Mucosa of descending colon (tissue), 3 donors: ENCODE data around the gene SOCS2. TPM values are rescaled to one million over a fixed set of nuclear protein-coding genes. Genes with fewer than 3 reads are reported as not detected.
A peak's percentile ranks its signal among the peaks of the same experiment; 100 is the strongest.

ENCODE experiments used
- ATAC-seq: fragments of 200-7000 bp; cut with Tn5 transposase; one replicate; pipeline ENCODE4 v1.9.1; 2020; ENCODE audit warnings: mild to moderate bottlenecking, moderate library complexity
- DNase-seq, 3 donors: peaks; one replicate each; pipeline ENCODE4 v3.0.0-alpha.2; 2020
- H3K36me3 ChIP-seq: fragments of 200-600 bp; one replicate; pipeline ENCODE4 v1.8.0; 2021; ENCODE audit warnings: low read depth, mild to moderate bottlenecking
- H3K4me1 ChIP-seq: fragments of 200-600 bp; one replicate; pipeline ENCODE4 v1.8.0; 2021; ENCODE audit warnings: low read depth, mild to moderate bottlenecking
- H3K4me3 ChIP-seq: fragments of 200-600 bp; one replicate; pipeline ENCODE4 v1.8.0; 2021; ENCODE audit warnings: mild to moderate bottlenecking
- H3K9me3 ChIP-seq: fragments of 200-600 bp; one replicate; pipeline ENCODE4 v1.8.0; 2021; ENCODE audit warnings: mild to moderate bottlenecking
- CTCF ChIP-seq: fragments of 200-600 bp; IDR thresholded peaks from one replicate; pipeline ENCODE4 v1.8.0; 2022; ENCODE audit warnings: antibody characterized with exemption, mild to moderate bottlenecking
- intact Hi-C, 2 donors: fragments of 100-400 bp; cut with DNase I in 1 of 2; cut with micrococcal nuclease in 1 of 2; formaldehyde crosslinking; loops; one replicate each; pipeline versions ENCODE4 v1.11.0 to v1.11.1; 2022; cut with DNase I, micrococcal nuclease
- total RNA-seq, 3 donors: library from RNA; stranded (reverse); fragmentation: NEBNext Ultra II Directional in 2 of 3; extraction: Animal tissue kit (Norgen Biotek cat#: 25700) in 2 of 3; gene quantifications; one replicate each; pipeline versions ENCODE4 v1.2.1 to v1.2.4, GENCODE V29; 2021 to 2023
- donor health status: DM: no; HTN: no; CAD: no; lungs with moderate emphysema.
- donor health status: DM: no; HTN: no; CAD: no.
- donor health status: DM: no; HTN: yes; CAD: no.

The SOCS2 gene
- total RNA-seq, 3 donors from 2014 or later: 23.3 to 40.7 (median 27.6) TPM

GRCh38 chr12:93573552-93574223 lies 1.2 kb downstream of the SOCS2 start:
- DNase-seq: peak in 2 of 3 donors; percentile 44 to 52
- TF ChIP-seq CTCF: no peak
- Histone ChIP-seq H3K4me1 (peaks cover 6% of the 10 kb centered on the region), H3K36me3 (no peaks in the 10 kb centered on the region), H3K9me3 (no peaks in the 10 kb centered on the region), H3K4me3 (peak overlapping the region; percentile 29)
- ATAC-seq: no peak
- intact Hi-C loops: loop anchor here (5.0 kb wide), 3 partner anchors 104 to 529 kb away; partner anchors contain the start of gene CRADD (in 1 of the 2)

GRCh38 chr12:93577222-93577621 lies 4.7 kb downstream of the SOCS2 start:
- Histone ChIP-seq H3K4me3 (no peak overlapping the region), H3K36me3 (no peaks in the 10 kb centered on the region), H3K4me1 (no peaks in the 10 kb centered on the region), H3K9me3 (no peaks in the 10 kb centered on the region)
- DNase-seq (no peak), ATAC-seq (no peak)
- TF ChIP-seq CTCF: no peak
- intact Hi-C loops: no loop called here

- intact Hi-C loops: no loop called here
- ATAC-seq: no peak
- no peaks in the 10 kb centered on the region for H3K4me1 ChIP-seq
- no peak overlapping the region for H3K4me3 ChIP-seq
- no peaks in the 10 kb centered on the region for H3K9me3 ChIP-seq
- DNase-seq: no peak
- no peak for TF ChIP-seq CTCF
- H3K36me3 ChIP-seq: no peaks in the 10 kb centered on the region
Measured at GRCh38 chr12:93578221-93578620, 5.7 kb downstream of the SOCS2 start.

- TF ChIP-seq CTCF: no peak
- no peaks in the 10 kb centered on the region for H3K9me3 ChIP-seq
- no peaks in the 10 kb centered on the region for H3K4me1 ChIP-seq
- intact Hi-C loops: no loop called here
- ATAC-seq (no peak), DNase-seq (no peak)
- H3K36me3 ChIP-seq: no peaks in the 10 kb centered on the region
- no peak overlapping the region for H3K4me3 ChIP-seq
Measured at GRCh38 chr12:93580682-93581081, 8.2 kb downstream of the SOCS2 start.

- ATAC-seq (no peak), DNase-seq (no peak)
- intact Hi-C loops: no loop called here
- Histone ChIP-seq H3K36me3 (no peaks in the 10 kb centered on the region), H3K9me3 (no peaks in the 10 kb centered on the region), H3K4me3 (no peak overlapping the region), H3K4me1 (no peaks in the 10 kb centered on the region)
- TF ChIP-seq CTCF: no peak
Measured at GRCh38 chr12:93581370-93581769, 8.9 kb downstream of the SOCS2 start.
